ENCODE measurements around the gene PTMS.
A peak's percentile ranks its signal among the peaks of the same experiment; 100 is the strongest.

PTMS gene

DNA sequence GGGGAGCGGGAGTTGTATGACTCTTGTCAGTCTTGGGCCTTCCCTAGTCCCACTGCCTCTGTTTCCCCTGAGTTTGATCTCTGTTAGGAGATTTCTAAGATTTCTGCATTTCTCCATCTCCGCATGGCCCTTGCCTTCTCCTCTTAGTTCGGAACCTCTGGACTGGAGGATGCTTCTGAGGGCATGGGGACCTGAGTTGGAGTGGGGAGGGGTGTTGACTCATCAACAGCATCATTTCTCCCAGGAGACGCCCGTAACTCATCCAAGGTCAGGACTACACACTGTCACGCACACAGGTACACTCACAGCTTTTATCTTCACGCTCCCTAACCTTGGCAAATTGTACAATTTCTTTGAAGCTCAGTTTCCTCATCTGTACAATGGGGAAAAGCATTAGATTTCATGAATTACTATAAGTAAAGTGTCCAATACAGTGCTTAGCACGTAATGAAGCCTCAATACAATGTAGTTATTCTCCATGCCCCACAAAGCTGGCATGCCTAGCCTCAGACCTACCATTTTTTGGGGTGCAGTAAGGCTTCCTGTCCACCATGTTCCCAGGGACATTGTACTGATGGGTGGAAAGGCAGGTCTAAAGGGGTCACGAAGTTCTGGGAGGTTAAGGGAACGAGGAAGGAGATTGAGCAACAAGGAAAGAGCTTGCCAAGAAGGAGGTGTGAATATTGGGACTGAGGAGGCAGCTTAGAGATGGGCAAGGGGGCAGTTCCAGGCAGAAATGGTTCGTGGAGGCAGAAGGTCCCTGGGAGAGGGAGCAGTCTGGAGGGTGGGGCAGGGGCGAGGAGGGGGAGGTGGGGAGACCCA, 5.6 kb downstream of the PTMS start:
- Histone ChIP-seq H3K4ac (ENCODE audit: low read depth, low read length) (no peak overlapping the region), H3K79me2 (ENCODE audit: control insufficient read depth, insufficient read depth, low read length) (peaks cover 19% of the 10 kb centered on the region), H3K79me1 (ENCODE audit: low read length) (peaks cover 11% of the 10 kb centered on the region), H3K23ac (ENCODE audit: low read length) (no peak overlapping the region), H3K4me3 (ENCODE audit: low read length) (no peak overlapping the region), H3K18ac (ENCODE audit: low read length) (no peak overlapping the region), H4K5ac (ENCODE audit: low read length) (no peak overlapping the region), H3K27me3 (ENCODE audit: insufficient read depth, low read length, poor library complexity) (peaks cover 4% of the 10 kb centered on the region), H3K4me2 (ENCODE audit: low read length) (no peak overlapping the region), H3K27ac (ENCODE audit: low read depth, low read length) (no peak overlapping the region), H3K56ac (ENCODE audit: low read length) (no peak overlapping the region), H3K4me1 (ENCODE audit: control insufficient read depth, low read depth, low read length) (peaks cover 9% of the 10 kb centered on the region), H3K36me3 (ENCODE audit: control insufficient read depth, insufficient read depth, low read length) (peaks cover 5% of the 10 kb centered on the region), H2BK5ac (ENCODE audit: low read length) (no peak overlapping the region), H2BK15ac (replicated peaks; ENCODE audit: low read depth) (no peak overlapping the region), H4K8ac (ENCODE audit: low read depth, low read length) (no peak overlapping the region), H2AK5ac (ENCODE audit: low read length) (no peak overlapping the region), H3K9ac (ENCODE audit: low read length) (no peak overlapping the region), H2BK120ac (ENCODE audit: low read depth, low read length) (no peak overlapping the region)
- DNase-seq, result no peak
- WGBS (ENCODE audit: extremely low coverage, insufficient coverage, low lambda C conversion rate), result no CpG with 5 or more reads among the region's 12 CpGs

DNA sequence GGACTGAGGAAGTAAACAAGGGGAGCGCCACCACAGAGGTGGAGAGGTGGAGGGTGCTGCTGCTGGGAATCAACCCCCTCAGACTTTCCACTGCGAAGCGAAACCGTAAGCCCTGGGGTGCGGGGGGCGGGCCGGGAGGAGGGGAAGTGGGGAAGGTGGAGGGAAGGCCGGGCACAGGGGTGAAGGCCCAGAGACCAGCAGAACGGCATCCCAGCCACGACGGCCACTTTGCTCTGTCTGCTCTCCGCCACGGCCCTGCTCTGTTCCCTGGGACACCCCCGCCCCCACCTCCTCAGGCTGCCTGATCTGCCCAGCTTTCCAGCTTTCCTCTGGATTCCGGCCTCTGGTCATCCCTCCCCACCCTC, 6.2 kb downstream of the PTMS start, which contains the start of gene LAG3:
LAG3 (plus strand) TSS at position 190 of the 365 bp plus-strand sequence. CDS start 333 bp downstream, outside the sequence.
- H2BK120ac ChIP-seq (ENCODE audit: low read depth, low read length), result no peak within 1 kb of the TSS
- H3K4me3 ChIP-seq (ENCODE audit: low read length), result no peak within 1 kb of the TSS
- WGBS (ENCODE audit: extremely low coverage, insufficient coverage, low lambda C conversion rate), result no CpG with 5 or more reads among the region's 15 CpGs

DNA sequence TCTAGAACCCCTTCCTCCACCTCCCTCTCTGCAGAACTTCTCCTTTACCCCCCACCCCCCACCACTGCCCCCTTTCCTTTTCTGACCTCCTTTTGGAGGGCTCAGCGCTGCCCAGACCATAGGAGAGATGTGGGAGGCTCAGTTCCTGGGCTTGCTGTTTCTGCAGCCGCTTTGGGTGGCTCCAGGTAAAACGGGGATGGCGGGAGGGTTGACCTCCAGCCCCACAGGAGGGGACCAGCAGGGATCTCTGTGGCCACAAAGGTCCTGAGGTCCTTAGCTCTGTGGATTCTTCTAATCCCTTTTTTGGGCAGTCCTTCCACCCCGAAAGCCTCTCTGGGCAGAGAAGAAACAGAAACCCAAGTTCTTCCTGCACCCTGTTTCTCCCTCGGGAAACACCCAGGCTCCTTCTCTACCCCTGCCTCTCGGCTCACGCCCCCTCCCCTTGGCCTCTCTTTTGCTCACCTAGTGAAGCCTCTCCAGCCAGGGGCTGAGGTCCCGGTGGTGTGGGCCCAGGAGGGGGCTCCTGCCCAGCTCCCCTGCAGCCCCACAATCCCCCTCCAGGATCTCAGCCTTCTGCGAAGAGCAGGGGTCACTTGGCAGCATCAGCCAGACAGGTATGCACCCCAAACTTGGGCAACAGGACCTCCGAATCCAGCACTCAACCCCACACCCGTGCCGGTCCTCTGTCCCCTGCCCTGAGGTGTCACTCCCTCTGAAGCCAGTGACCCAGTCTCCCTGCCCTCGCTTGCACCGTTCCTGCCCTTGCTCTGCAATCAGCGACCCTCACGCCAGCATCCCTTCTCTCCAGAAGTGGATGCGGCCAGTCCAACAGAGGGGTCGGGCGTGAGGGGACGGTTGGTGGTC, 6.8 kb downstream of the PTMS start:
- Histone ChIP-seq H3K27ac (ENCODE audit: low read depth, low read length) (no peak overlapping the region), H3K27me3 (ENCODE audit: insufficient read depth, low read length, poor library complexity) (peaks cover 4% of the 10 kb centered on the region), H3K4ac (ENCODE audit: low read depth, low read length) (no peak overlapping the region), H4K8ac (ENCODE audit: low read depth, low read length) (no peak overlapping the region), H4K5ac (ENCODE audit: low read length) (no peak overlapping the region), H2AK5ac (ENCODE audit: low read length) (no peak overlapping the region), H3K18ac (ENCODE audit: low read length) (no peak overlapping the region), H3K4me1 (ENCODE audit: control insufficient read depth, low read depth, low read length) (peaks cover 9% of the 10 kb centered on the region), H3K23ac (ENCODE audit: low read length) (no peak overlapping the region), H3K4me2 (ENCODE audit: low read length) (peak overlapping the region; percentile 5), H3K56ac (ENCODE audit: low read length) (peak overlapping the region; percentile 57), H3K36me3 (ENCODE audit: control insufficient read depth, insufficient read depth, low read length) (peaks cover 5% of the 10 kb centered on the region), H3K9ac (ENCODE audit: low read length) (peak overlapping the region; percentile 11), H3K79me1 (ENCODE audit: low read length) (peaks cover 7% of the 10 kb centered on the region), H2BK15ac (replicated peaks; ENCODE audit: low read depth) (no peak overlapping the region), H2BK5ac (ENCODE audit: low read length) (no peak overlapping the region), H2BK120ac (ENCODE audit: low read depth, low read length) (no peak overlapping the region), H3K79me2 (ENCODE audit: control insufficient read depth, insufficient read depth, low read length) (peaks cover 9% of the 10 kb centered on the region), H3K4me3 (ENCODE audit: low read length) (no peak overlapping the region)
- no CpG with 5 or more reads among the region's 21 CpGs for whole genome bisulfite sequencing (ENCODE audit: extremely low coverage, insufficient coverage, low lambda C conversion rate)
- DNase-seq, result no peak

More for the DNA sequence above, 6.2 kb downstream of the PTMS start, which contains the start of gene LAG3:
- peaks cover 14% of the 10 kb centered on the region for H3K79me2 ChIP-seq (ENCODE audit: control insufficient read depth, insufficient read depth, low read length)
- H3K9ac ChIP-seq (ENCODE audit: low read length), result peak within 1 kb of the TSS; percentile 11
- H2BK5ac ChIP-seq (ENCODE audit: low read length), result no peak within 1 kb of the TSS
- no peak within 1 kb of the TSS for H2AK5ac ChIP-seq (ENCODE audit: low read length)
- H3K56ac ChIP-seq (ENCODE audit: low read length), result peak within 1 kb of the TSS; percentile 57
- DNase-seq, result no peak
- H3K27me3 ChIP-seq (ENCODE audit: insufficient read depth, low read length, poor library complexity), result peaks cover 4% of the 10 kb centered on the region
- H4K5ac ChIP-seq (ENCODE audit: low read length), result no peak within 1 kb of the TSS
- H3K4me2 ChIP-seq (ENCODE audit: low read length), result peak within 1 kb of the TSS; percentile 5
- peaks cover 11% of the 10 kb centered on the region for H3K79me1 ChIP-seq (ENCODE audit: low read length)
- H3K27ac ChIP-seq (ENCODE audit: low read depth, low read length), result no peak within 1 kb of the TSS
- H3K4me1 ChIP-seq (ENCODE audit: control insufficient read depth, low read depth, low read length), result peaks cover 9% of the 10 kb centered on the region
- H3K18ac ChIP-seq (ENCODE audit: low read length), result no peak within 1 kb of the TSS
- no peak within 1 kb of the TSS for H3K4ac ChIP-seq (ENCODE audit: low read depth, low read length)
- H2BK15ac ChIP-seq (replicated peaks; ENCODE audit: low read depth), result no peak within 1 kb of the TSS
- H3K23ac ChIP-seq (ENCODE audit: low read length), result no peak within 1 kb of the TSS
- peaks cover 5% of the 10 kb centered on the region for H3K36me3 ChIP-seq (ENCODE audit: control insufficient read depth, insufficient read depth, low read length)
- H4K8ac ChIP-seq (ENCODE audit: low read depth, low read length), result no peak within 1 kb of the TSS

DNA sequence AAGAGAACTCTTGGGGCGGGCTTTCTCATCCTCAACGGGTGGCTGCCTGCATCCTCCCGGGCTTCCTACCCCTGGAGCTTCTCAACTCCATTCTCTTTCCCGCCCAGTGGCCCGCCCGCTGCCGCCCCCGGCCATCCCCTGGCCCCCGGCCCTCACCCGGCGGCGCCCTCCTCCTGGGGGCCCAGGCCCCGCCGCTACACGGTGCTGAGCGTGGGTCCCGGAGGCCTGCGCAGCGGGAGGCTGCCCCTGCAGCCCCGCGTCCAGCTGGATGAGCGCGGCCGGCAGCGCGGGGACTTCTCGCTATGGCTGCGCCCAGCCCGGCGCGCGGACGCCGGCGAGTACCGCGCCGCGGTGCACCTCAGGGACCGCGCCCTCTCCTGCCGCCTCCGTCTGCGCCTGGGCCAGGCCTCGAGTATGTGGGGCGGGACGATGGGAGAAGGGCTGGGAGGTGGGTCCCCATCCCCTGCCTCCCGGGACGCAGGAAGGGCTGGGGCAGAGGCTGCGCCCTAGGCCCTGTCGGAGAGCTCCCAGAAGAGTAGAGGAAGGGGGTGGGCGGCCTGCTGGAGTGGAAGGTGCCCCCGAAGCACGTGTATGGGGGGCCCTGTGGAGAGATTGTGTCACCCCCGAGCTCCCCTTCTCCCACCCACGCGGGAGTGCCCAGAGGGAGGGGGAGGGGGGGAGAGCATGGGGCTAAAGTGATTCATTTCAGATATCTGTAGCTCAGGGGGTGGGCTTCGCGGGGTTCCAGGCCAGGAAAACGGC, 7.6 kb downstream of the PTMS start:
- Histone ChIP-seq H4K8ac (ENCODE audit: low read depth, low read length) (no peak overlapping the region), H3K18ac (ENCODE audit: low read length) (no peak overlapping the region), H3K23ac (ENCODE audit: low read length) (no peak overlapping the region), H3K4ac (ENCODE audit: low read depth, low read length) (no peak overlapping the region), H3K9ac (ENCODE audit: low read length) (peak overlapping the region; percentile 50), H3K56ac (ENCODE audit: low read length) (peak overlapping the region; percentile 77), H3K79me2 (ENCODE audit: control insufficient read depth, insufficient read depth, low read length) (peaks cover under 1% of the 10 kb centered on the region), H3K79me1 (ENCODE audit: low read length) (peaks cover 5% of the 10 kb centered on the region), H2AK5ac (ENCODE audit: low read length) (no peak overlapping the region), H2BK15ac (replicated peaks; ENCODE audit: low read depth) (no peak overlapping the region), H3K4me1 (ENCODE audit: control insufficient read depth, low read depth, low read length) (peaks cover 7% of the 10 kb centered on the region), H3K27me3 (ENCODE audit: insufficient read depth, low read length, poor library complexity) (peaks cover 4% of the 10 kb centered on the region), H4K5ac (ENCODE audit: low read length) (no peak overlapping the region), H2BK120ac (ENCODE audit: low read depth, low read length) (no peak overlapping the region), H3K36me3 (ENCODE audit: control insufficient read depth, insufficient read depth, low read length) (peaks cover 5% of the 10 kb centered on the region), H3K4me2 (ENCODE audit: low read length) (peak overlapping the region; percentile 49), H3K27ac (ENCODE audit: low read depth, low read length) (no peak overlapping the region), H2BK5ac (ENCODE audit: low read length) (no peak overlapping the region), H3K4me3 (ENCODE audit: low read length) (no peak overlapping the region)
- DNase-seq, result no peak
- WGBS (ENCODE audit: extremely low coverage, insufficient coverage, low lambda C conversion rate), result no CpG with 5 or more reads among the region's 60 CpGs

DNA sequence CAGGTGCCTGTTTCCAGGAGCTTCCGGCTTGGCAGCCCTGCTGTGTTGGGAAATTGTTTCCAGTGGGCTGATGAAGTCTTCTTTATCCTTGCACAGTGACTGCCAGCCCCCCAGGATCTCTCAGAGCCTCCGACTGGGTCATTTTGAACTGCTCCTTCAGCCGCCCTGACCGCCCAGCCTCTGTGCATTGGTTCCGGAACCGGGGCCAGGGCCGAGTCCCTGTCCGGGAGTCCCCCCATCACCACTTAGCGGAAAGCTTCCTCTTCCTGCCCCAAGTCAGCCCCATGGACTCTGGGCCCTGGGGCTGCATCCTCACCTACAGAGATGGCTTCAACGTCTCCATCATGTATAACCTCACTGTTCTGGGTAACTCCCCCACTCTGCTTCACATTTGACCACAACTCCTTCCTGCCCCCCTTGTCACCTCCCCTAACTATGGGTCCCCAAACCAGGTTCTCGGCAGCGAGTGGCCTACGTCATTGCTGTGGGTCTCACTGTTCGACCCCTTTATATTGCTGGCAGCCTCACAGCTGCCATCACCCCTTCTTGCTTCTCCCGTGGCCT, 8.4 kb downstream of the PTMS start:
- H3K4me1 ChIP-seq (ENCODE audit: control insufficient read depth, low read depth, low read length), result peaks cover 6% of the 10 kb centered on the region
- H3K4ac ChIP-seq (ENCODE audit: low read depth, low read length), result no peak overlapping the region
- WGBS (ENCODE audit: extremely low coverage, insufficient coverage, low lambda C conversion rate), result no CpG with 5 or more reads among the region's 15 CpGs

More for the DNA sequence above, 8.4 kb downstream of the PTMS start:
- H3K18ac ChIP-seq (ENCODE audit: low read length), result no peak overlapping the region
- peaks cover 4% of the 10 kb centered on the region for H3K36me3 ChIP-seq (ENCODE audit: control insufficient read depth, insufficient read depth, low read length)
- peaks cover 4% of the 10 kb centered on the region for H3K27me3 ChIP-seq (ENCODE audit: insufficient read depth, low read length, poor library complexity)
- no peak overlapping the region for H3K4me2 ChIP-seq (ENCODE audit: low read length)
- no peak overlapping the region for H3K4me3 ChIP-seq (ENCODE audit: low read length)
- no peaks in the 10 kb centered on the region for H3K79me2 ChIP-seq (ENCODE audit: control insufficient read depth, insufficient read depth, low read length)
- no peak overlapping the region for H3K9ac ChIP-seq (ENCODE audit: low read length)
- no peak overlapping the region for H4K8ac ChIP-seq (ENCODE audit: low read depth, low read length)
- H3K56ac ChIP-seq (ENCODE audit: low read length), result no peak overlapping the region
- H2AK5ac ChIP-seq (ENCODE audit: low read length), result no peak overlapping the region
- peaks cover 2% of the 10 kb centered on the region for H3K79me1 ChIP-seq (ENCODE audit: low read length)
- H3K23ac ChIP-seq (ENCODE audit: low read length), result no peak overlapping the region
- no peak overlapping the region for H2BK15ac ChIP-seq (replicated peaks; ENCODE audit: low read depth)
- no peak overlapping the region for H2BK120ac ChIP-seq (ENCODE audit: low read depth, low read length)
- DNase-seq, result no peak
- no peak overlapping the region for H3K27ac ChIP-seq (ENCODE audit: low read depth, low read length)
- H2BK5ac ChIP-seq (ENCODE audit: low read length), result no peak overlapping the region
- H4K5ac ChIP-seq (ENCODE audit: low read length), result no peak overlapping the region

Data from mesendoderm (in vitro differentiated cells).